Activated CD4-positive, alpha-beta T cell treated with anti-CD3 and anti-CD28 coated beads for 36 hours (primary cell): Measurements from ENCODE around the gene TMX4. TPM values are rescaled to one million over a fixed set of nuclear protein-coding genes. Genes with fewer than 3 reads are reported as not detected.

Source experiments
- ATAC-seq: fragments of 200-7000 bp; cut with Tn5 transposase; one replicate; pipeline ENCODE4 v1.10.0; 2021; ENCODE audit warnings: mild to moderate bottlenecking, moderate library complexity
- CTCF ChIA-PET: fragments of 350-600 bp; sonication (Branson Sonifier 250); formaldehyde crosslinking; loops from one replicate; lab custom pipeline; 2021; ENCODE audit warnings: antibody characterized with exemption; lab: Charles Lee
- POLR2A ChIA-PET: fragments of 350-600 bp; sonication (Branson Sonifier 250); formaldehyde crosslinking; loops from one replicate; lab custom pipeline; 2021; ENCODE audit warnings: antibody characterized with exemption, inconsistent platforms; lab: Charles Lee
- DNase-seq: peaks from one replicate; pipeline ENCODE4 v3.0.0-alpha.2; 2020
- H3K27ac Mint-ChIP-seq: one replicate; pipeline ENCODE4 v1.8.0; 2021; ENCODE audit warnings: mixed read lengths
- H3K27me3 Mint-ChIP-seq: one replicate; pipeline ENCODE4 v1.8.0; 2021; ENCODE audit warnings: mixed read lengths
- H3K36me3 Mint-ChIP-seq: one replicate; pipeline ENCODE4 v1.8.0; 2021; ENCODE audit warnings: low read depth, mixed read lengths
- H3K4me1 Mint-ChIP-seq: one replicate; pipeline ENCODE4 v1.8.0; 2021; ENCODE audit warnings: mixed read lengths
- H3K4me3 Mint-ChIP-seq: one replicate; pipeline ENCODE4 v1.8.0; 2021; ENCODE audit warnings: mild to moderate bottlenecking, moderate library complexity, mixed read lengths
- H3K9me3 Mint-ChIP-seq: one replicate; pipeline ENCODE4 v1.8.0; 2021; ENCODE audit warnings: low read depth, mixed read lengths
- intact Hi-C, 2 experiments: fragments of 100-400 bp; cut with DNase I in 1 of 2; cut with micrococcal nuclease in 1 of 2; formaldehyde crosslinking; loops; one replicate each; pipeline versions ENCODE4 v1.14.2 to v1.15.1; 2022 to 2024; cut with DNase I, micrococcal nuclease
- total RNA-seq, 2 experiments: library from RNA; stranded (reverse); gene quantifications; one replicate each; pipeline ENCODE4 v1.2.3, GENCODE V29; 2021

The TMX4 gene
- total RNA-seq, 2 experiments from 2014 or later, result 19.2 to 25.9 TPM

GRCh38 chr20:7993238-7993637 is 26.3 kb downstream of the TMX4 start:
- ChIA-PET CTCF (interaction anchor here (1.5 kb wide), 1 partner anchor 50 kb away, joined by 5 read pairs; no protein-coding TSS in a partner anchor), POLR2A (no interaction called here)
- no peak overlapping the region for H3K27ac Mint-ChIP-seq
- ATAC-seq (no peak), DNase-seq (no peak)
- peaks cover 25% of the 10 kb centered on the region for H3K36me3 Mint-ChIP-seq
- no peaks in the 10 kb centered on the region for H3K4me1 Mint-ChIP-seq
- no peak overlapping the region for H3K4me3 Mint-ChIP-seq
- H3K27me3 Mint-ChIP-seq, result no peaks in the 10 kb centered on the region
- intact Hi-C loops, result no loop called here
- peaks cover 10% of the 10 kb centered on the region for H3K9me3 Mint-ChIP-seq

GRCh38 chr20:7990385-7990784 is 29.2 kb downstream of the TMX4 start:
- Mint-ChIP-seq H3K36me3 (peaks cover 28% of the 10 kb centered on the region), H3K4me3 (no peak overlapping the region), H3K27me3 (no peaks in the 10 kb centered on the region), H3K4me1 (no peaks in the 10 kb centered on the region), H3K9me3 (peaks cover 10% of the 10 kb centered on the region), H3K27ac (no peak overlapping the region)
- DNase-seq (no peak), ATAC-seq (no peak)
- ChIA-PET POLR2A (no interaction called here), CTCF (no interaction called here)
- intact Hi-C loops, result no loop called here

GRCh38 chr20:7989379-7989778 is 30.2 kb downstream of the TMX4 start:
- no peaks in the 10 kb centered on the region for H3K27me3 Mint-ChIP-seq
- CTCF ChIA-PET, result interaction anchor here (0.6 kb wide), 1 partner anchor 13 kb away, joined by 3 read pairs; no protein-coding TSS in a partner anchor
- no peaks in the 10 kb centered on the region for H3K4me1 Mint-ChIP-seq
- no peak overlapping the region for H3K27ac Mint-ChIP-seq
- H3K4me3 Mint-ChIP-seq, result no peak overlapping the region
- POLR2A ChIA-PET, result no interaction called here
- ATAC-seq (no peak), DNase-seq (no peak)
- intact Hi-C loops, result no loop called here
- H3K36me3 Mint-ChIP-seq, result peaks cover 18% of the 10 kb centered on the region
- H3K9me3 Mint-ChIP-seq, result peaks cover 6% of the 10 kb centered on the region

GRCh38 chr20:7985916-7986315 is 33.6 kb downstream of the TMX4 start:
- no peaks in the 10 kb centered on the region for H3K27me3 Mint-ChIP-seq
- intact Hi-C loops, result no loop called here
- H3K27ac Mint-ChIP-seq, result no peak overlapping the region
- H3K4me3 Mint-ChIP-seq, result no peak overlapping the region
- POLR2A ChIA-PET, result no interaction called here
- H3K9me3 Mint-ChIP-seq, result no peaks in the 10 kb centered on the region
- peaks cover 7% of the 10 kb centered on the region for H3K4me1 Mint-ChIP-seq
- DNase-seq (no peak), ATAC-seq (no peak)
- CTCF ChIA-PET, result no interaction called here
- peaks cover 14% of the 10 kb centered on the region for H3K36me3 Mint-ChIP-seq

GRCh38 chr20:7984192-7984591 is 35.4 kb downstream of the TMX4 start:
- H3K27me3 Mint-ChIP-seq, result no peaks in the 10 kb centered on the region
- no peak overlapping the region for H3K4me3 Mint-ChIP-seq
- H3K27ac Mint-ChIP-seq, result no peak overlapping the region
- peaks cover 23% of the 10 kb centered on the region for H3K36me3 Mint-ChIP-seq
- peaks cover 14% of the 10 kb centered on the region for H3K4me1 Mint-ChIP-seq
- no peak for DNase-seq
- intact Hi-C loops, result no loop called here
- no peaks in the 10 kb centered on the region for H3K9me3 Mint-ChIP-seq
- no peak for ATAC-seq
- ChIA-PET POLR2A (no interaction called here), CTCF (interaction anchor here (1.9 kb wide), 1 partner anchor 738 kb away, joined by 5 read pairs; no protein-coding TSS in a partner anchor)

GRCh38 chr20:7981374-7981773 is 38.2 kb downstream of the TMX4 start:
- intact Hi-C loops, result loop anchor here in 1 of 2 experiments (2.0 kb wide), 1 partner anchor 45 kb away; no protein-coding TSS in a partner anchor
- ChIA-PET CTCF (interaction anchor here (1.3 kb wide), 2 partner anchors 9 to 62 kb away, joined by 3 to 5 read pairs; no protein-coding TSS in a partner anchor), POLR2A (no interaction called here)
- ATAC-seq (no peak), DNase-seq (no peak)
- Mint-ChIP-seq H3K4me1 (peaks cover 14% of the 10 kb centered on the region), H3K27me3 (no peaks in the 10 kb centered on the region), H3K4me3 (no peak overlapping the region), H3K27ac (no peak overlapping the region), H3K36me3 (peaks cover 24% of the 10 kb centered on the region), H3K9me3 (no peaks in the 10 kb centered on the region)

- H3K4me1 Mint-ChIP-seq, result peaks cover 14% of the 10 kb centered on the region
- peaks cover 20% of the 10 kb centered on the region for H3K36me3 Mint-ChIP-seq
- DNase-seq (peak; percentile 43), ATAC-seq (peak; percentile 80)
- intact Hi-C loops, result loop anchor here in 1 of 2 experiments (2.0 kb wide), 1 partner anchor 44 kb away; no protein-coding TSS in a partner anchor
- no peak overlapping the region for H3K4me3 Mint-ChIP-seq
- ChIA-PET CTCF (interaction anchor here (0.7 to 1.3 kb wide), 4 partner anchors 8 to 63 kb away, joined by 3 to 5 read pairs (median 4); no protein-coding TSS in a partner anchor), POLR2A (no interaction called here)
- H3K27ac Mint-ChIP-seq, result peak overlapping the region; percentile 44
- no peaks in the 10 kb centered on the region for H3K27me3 Mint-ChIP-seq
- H3K9me3 Mint-ChIP-seq, result no peaks in the 10 kb centered on the region
These were observed 39.1 kb downstream of the TMX4 start for GRCh38 chr20:7980332-7981046.

GRCh38 chr20:7977709-7978108 is 41.9 kb downstream of the TMX4 start:
- no peak overlapping the region for H3K27ac Mint-ChIP-seq
- peaks cover 17% of the 10 kb centered on the region for H3K36me3 Mint-ChIP-seq
- CTCF ChIA-PET, result interaction anchor here (1.2 kb wide), 1 partner anchor 38 kb away, joined by 3 read pairs; no protein-coding TSS in a partner anchor
- intact Hi-C loops, result loop anchor here in 1 of 2 experiments (10.0 kb wide), 1 partner anchor 57 kb away; no protein-coding TSS in a partner anchor
- no peak overlapping the region for H3K4me3 Mint-ChIP-seq
- DNase-seq, result no peak
- POLR2A ChIA-PET, result no interaction called here
- H3K27me3 Mint-ChIP-seq, result no peaks in the 10 kb centered on the region
- H3K4me1 Mint-ChIP-seq, result peaks cover 14% of the 10 kb centered on the region
- no peak for ATAC-seq
- H3K9me3 Mint-ChIP-seq, result no peaks in the 10 kb centered on the region

GRCh38 chr20:7975851-7976414 is 43.6 kb downstream of the TMX4 start:
- intact Hi-C loops, result loop anchor here in 1 of 2 experiments (10.0 kb wide), 1 partner anchor 59 kb away; no protein-coding TSS in a partner anchor
- CTCF ChIA-PET, result interaction anchor here (0.6 kb wide), 2 partner anchors 53 to 877 kb away, joined by 3 read pairs; no protein-coding TSS in a partner anchor
- Mint-ChIP-seq H3K27me3 (no peaks in the 10 kb centered on the region), H3K4me1 (peaks cover 8% of the 10 kb centered on the region), H3K27ac (no peak overlapping the region), H3K36me3 (peaks cover 11% of the 10 kb centered on the region), H3K4me3 (no peak overlapping the region), H3K9me3 (no peaks in the 10 kb centered on the region)
- POLR2A ChIA-PET, result no interaction called here
- DNase-seq, result no peak
- peak; percentile 44 for ATAC-seq

- CTCF ChIA-PET, result interaction anchor here (0.5 kb wide), 1 partner anchor 12 kb away, joined by 3 read pairs; no protein-coding TSS in a partner anchor
- intact Hi-C loops, result loop anchor here in 1 of 2 experiments (10.0 kb wide), 1 partner anchor 60 kb away; no protein-coding TSS in a partner anchor
These were observed 44.7 kb downstream of the TMX4 start for GRCh38 chr20:7974785-7975435.

More at GRCh38 chr20:7974785-7975435, 44.7 kb downstream of the TMX4 start:
- ATAC-seq (no peak), DNase-seq (no peak)
- POLR2A ChIA-PET, result no interaction called here
- H3K27me3 Mint-ChIP-seq, result peaks cover 2% of the 10 kb centered on the region
- H3K9me3 Mint-ChIP-seq, result no peaks in the 10 kb centered on the region
- no peaks in the 10 kb centered on the region for H3K4me1 Mint-ChIP-seq
- H3K36me3 Mint-ChIP-seq, result peaks cover 4% of the 10 kb centered on the region
- H3K27ac Mint-ChIP-seq, result no peak overlapping the region
- no peak overlapping the region for H3K4me3 Mint-ChIP-seq
